Activated CD4-positive, alpha-beta T cell treated with anti-CD3 and anti-CD28 coated beads, Interleukin-2, amount 10 ng/mL, durations not matched to agents 7 days and 5 days (primary cell): ENCODE measurements around the gene JUNB. TPM values are rescaled to one million over a fixed set of nuclear protein-coding genes. Genes with fewer than 3 reads are reported as not detected.

Experiments
- CTCF ChIA-PET: fragments of 350-600 bp; sonication (Branson Sonifier 250); formaldehyde crosslinking; loops from one replicate; lab custom pipeline; 2021; ENCODE audit warnings: antibody characterized with exemption; lab: Charles Lee
- POLR2A ChIA-PET: fragments of 350-600 bp; sonication (Branson Sonifier 250); formaldehyde crosslinking; loops from one replicate; lab custom pipeline; 2021; ENCODE audit warnings: antibody characterized with exemption; lab: Charles Lee
- DNase-seq: peaks from one replicate; pipeline ENCODE4 v3.0.0-alpha.2; 2020
- H3K27ac Mint-ChIP-seq: one replicate; pipeline ENCODE4 v1.8.0; 2021; ENCODE audit warnings: mild to moderate bottlenecking, moderate library complexity, mixed read lengths
- H3K27me3 Mint-ChIP-seq: one replicate; pipeline ENCODE4 v1.8.0; 2021; ENCODE audit warnings: mixed read lengths
- H3K36me3 Mint-ChIP-seq: one replicate; pipeline ENCODE4 v1.8.0; 2021; ENCODE audit warnings: low read depth, mixed read lengths
- H3K4me1 Mint-ChIP-seq: one replicate; pipeline ENCODE4 v1.8.0; 2021; ENCODE audit warnings: mixed read lengths
- H3K4me3 Mint-ChIP-seq: one replicate; pipeline ENCODE4 v1.8.0; 2021; ENCODE audit warnings: mild to moderate bottlenecking, moderate library complexity, mixed read lengths
- H3K9me3 Mint-ChIP-seq: one replicate; pipeline ENCODE4 v1.8.0; 2021; ENCODE audit warnings: mixed read lengths
- total RNA-seq, 2 experiments: library from RNA; stranded (reverse); gene quantifications; one replicate each; pipeline ENCODE4 v1.2.3, GENCODE V29; 2021

Gene JUNB
- total RNA-seq = 10 to 100 TPM; 66.7 to 78.4 TPM

- H3K4me1 Mint-ChIP-seq = peaks cover 49% of the 10 kb centered on the region
- no peaks in the 10 kb centered on the region for H3K27me3 Mint-ChIP-seq
- H3K36me3 Mint-ChIP-seq = peaks cover 12% of the 10 kb centered on the region
- CTCF ChIA-PET = interaction anchor here (0.6 to 11.5 kb wide), 12 partner anchors 9 to 174 kb away, joined by 3 to 211 read pairs (median 5); partner anchors contain the start of gene HOOK2
- no peaks in the 10 kb centered on the region for H3K9me3 Mint-ChIP-seq
- POLR2A ChIA-PET = interaction anchor here (0.6 to 3.3 kb wide), 10 partner anchors 9 to 947 kb away, joined by 3 to 50 read pairs (median 3); partner anchors contain the start of genes GCDH, ZNF490 and ZNF791
- DNase-seq = peak; percentile 96
- peak within 1 kb of the TSS; percentile 98 for H3K27ac Mint-ChIP-seq
- H3K4me3 Mint-ChIP-seq = peak within 1 kb of the TSS; percentile 93
These were observed at the start of gene JUNB for GRCh38 chr19:12791345-12792050. Gene JUNB, plus strand, starts transcription at chr19:12791486. Its CDS starts 286 bp downstream, at chr19:12791772.

GRCh38 chr19:12745166-12745897, 46.0 kb upstream of the JUNB start:
- DNase-seq = no peak
- POLR2A ChIA-PET = no interaction called here
- CTCF ChIA-PET = interaction anchor here (2.0 to 2.4 kb wide), 2 partner anchors 10 to 12 kb away, joined by 8 to 12 read pairs; no protein-coding TSS in a partner anchor
- H3K4me3 Mint-ChIP-seq = no peak overlapping the region
- H3K36me3 Mint-ChIP-seq = peaks cover 47% of the 10 kb centered on the region
- H3K27ac Mint-ChIP-seq = no peak overlapping the region
- H3K9me3 Mint-ChIP-seq = peaks cover 9% of the 10 kb centered on the region
- peaks cover 2% of the 10 kb centered on the region for H3K27me3 Mint-ChIP-seq
- H3K4me1 Mint-ChIP-seq = peaks cover 4% of the 10 kb centered on the region

GRCh38 chr19:12748489-12748888, 42.8 kb upstream of the JUNB start:
- POLR2A ChIA-PET = no interaction called here
- Mint-ChIP-seq H3K27ac (no peak overlapping the region), H3K9me3 (peaks cover 9% of the 10 kb centered on the region), H3K27me3 (peaks cover 7% of the 10 kb centered on the region), H3K4me1 (peaks cover 4% of the 10 kb centered on the region), H3K4me3 (no peak overlapping the region), H3K36me3 (peaks cover 36% of the 10 kb centered on the region)
- CTCF ChIA-PET = no interaction called here
- DNase-seq = no peak

DNA sequence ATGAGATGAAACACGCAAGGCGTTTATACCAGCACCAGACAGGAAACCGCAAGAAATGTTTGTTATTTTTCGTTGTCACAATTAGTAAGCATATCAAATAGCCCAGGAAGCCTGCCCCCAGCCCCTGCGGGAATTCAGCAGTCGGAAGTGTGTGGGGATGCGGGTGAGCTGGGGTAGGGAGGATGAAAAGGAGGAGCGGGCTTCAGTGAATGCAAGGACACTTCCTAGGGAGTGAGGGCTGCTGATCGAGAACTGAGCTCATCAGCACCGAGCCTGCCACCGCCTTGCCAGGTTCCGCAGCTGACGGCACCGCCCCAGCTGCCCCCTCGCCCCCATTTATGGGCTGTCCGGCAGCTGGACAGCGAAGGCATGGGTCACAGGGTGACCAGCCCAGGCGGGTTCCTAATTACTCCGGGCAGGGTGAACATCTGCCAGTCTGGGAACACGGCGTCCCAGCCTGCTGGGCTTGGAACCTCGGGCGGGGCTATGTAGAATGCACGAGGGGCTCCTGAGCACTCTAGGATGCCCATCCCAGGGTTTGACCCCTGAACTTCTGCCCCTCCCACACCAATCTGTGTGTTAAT, 41.3 kb upstream of the JUNB start:
- ChIA-PET POLR2A (no interaction called here), CTCF (interaction anchor here (0.6 to 2.8 kb wide), 3 partner anchors 10 to 181 kb away, joined by 3 to 10 read pairs (median 4); no protein-coding TSS in a partner anchor)
- Mint-ChIP-seq H3K36me3 (peaks cover 33% of the 10 kb centered on the region), H3K4me1 (peaks cover 4% of the 10 kb centered on the region), H3K9me3 (peaks cover 9% of the 10 kb centered on the region), H3K27me3 (peaks cover 7% of the 10 kb centered on the region), H3K4me3 (no peak overlapping the region), H3K27ac (no peak overlapping the region)
- no peak for DNase-seq

- Mint-ChIP-seq H3K9me3 (peaks cover 9% of the 10 kb centered on the region), H3K27ac (no peak overlapping the region), H3K36me3 (peaks cover 25% of the 10 kb centered on the region), H3K27me3 (peaks cover 7% of the 10 kb centered on the region), H3K4me1 (peaks cover 4% of the 10 kb centered on the region), H3K4me3 (no peak overlapping the region)
- POLR2A ChIA-PET = no interaction called here
- CTCF ChIA-PET = interaction anchor here (2.8 kb wide), 1 partner anchor 9 kb away, joined by 10 read pairs; no protein-coding TSS in a partner anchor
- DNase-seq = no peak
These were observed 40.4 kb upstream of the JUNB start for GRCh38 chr19:12750851-12751250.

DNA sequence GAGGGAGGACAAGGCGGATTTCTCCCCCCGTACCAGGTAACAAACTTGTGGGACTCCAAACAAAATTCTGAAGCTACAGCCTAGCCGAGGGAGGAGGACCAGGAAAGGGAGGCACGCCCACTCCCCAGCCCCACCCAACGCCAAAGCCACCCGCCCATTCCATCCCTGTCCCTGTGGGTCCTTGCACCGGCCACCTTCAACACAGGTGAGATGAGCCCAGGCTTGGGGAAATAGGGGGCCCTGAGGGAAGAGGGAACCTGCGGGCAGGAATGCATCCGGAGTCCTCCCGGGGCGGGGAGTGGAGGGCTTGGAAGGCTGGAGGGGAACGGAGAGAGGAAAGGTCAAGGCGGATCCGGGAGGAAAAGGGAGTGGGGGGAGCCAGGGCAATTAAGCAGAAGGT, 39.7 kb upstream of the JUNB start, which contains the start of gene BEST2:
BEST2 (plus strand) TSS at position 157 of the 400 bp plus-strand sequence. CDS start 802 bp downstream, outside the sequence.
- Mint-ChIP-seq H3K4me3 (no peak within 1 kb of the TSS), H3K36me3 (peaks cover 17% of the 10 kb centered on the region), H3K27me3 (peaks cover 7% of the 10 kb centered on the region), H3K9me3 (peaks cover 9% of the 10 kb centered on the region), H3K27ac (no peak within 1 kb of the TSS), H3K4me1 (peaks cover 4% of the 10 kb centered on the region)
- POLR2A ChIA-PET = no interaction called here
- no peak for DNase-seq
- CTCF ChIA-PET = interaction anchor here (2.8 kb wide), 1 partner anchor 9 kb away, joined by 10 read pairs; no protein-coding TSS in a partner anchor

- peaks cover 4% of the 10 kb centered on the region for H3K4me1 Mint-ChIP-seq
- no peak overlapping the region for H3K27ac Mint-ChIP-seq
- DNase-seq = no peak
- H3K9me3 Mint-ChIP-seq = peaks cover 8% of the 10 kb centered on the region
- peaks cover 7% of the 10 kb centered on the region for H3K27me3 Mint-ChIP-seq
- peaks cover 12% of the 10 kb centered on the region for H3K36me3 Mint-ChIP-seq
- no peak overlapping the region for H3K4me3 Mint-ChIP-seq
- ChIA-PET CTCF (interaction anchor here (0.6 to 2.8 kb wide), 7 partner anchors 8 to 189 kb away, joined by 3 to 10 read pairs (median 5); no protein-coding TSS in a partner anchor), POLR2A (no interaction called here)
These were observed 39.1 kb upstream of the JUNB start for GRCh38 chr19:12752056-12752781.

DNA sequence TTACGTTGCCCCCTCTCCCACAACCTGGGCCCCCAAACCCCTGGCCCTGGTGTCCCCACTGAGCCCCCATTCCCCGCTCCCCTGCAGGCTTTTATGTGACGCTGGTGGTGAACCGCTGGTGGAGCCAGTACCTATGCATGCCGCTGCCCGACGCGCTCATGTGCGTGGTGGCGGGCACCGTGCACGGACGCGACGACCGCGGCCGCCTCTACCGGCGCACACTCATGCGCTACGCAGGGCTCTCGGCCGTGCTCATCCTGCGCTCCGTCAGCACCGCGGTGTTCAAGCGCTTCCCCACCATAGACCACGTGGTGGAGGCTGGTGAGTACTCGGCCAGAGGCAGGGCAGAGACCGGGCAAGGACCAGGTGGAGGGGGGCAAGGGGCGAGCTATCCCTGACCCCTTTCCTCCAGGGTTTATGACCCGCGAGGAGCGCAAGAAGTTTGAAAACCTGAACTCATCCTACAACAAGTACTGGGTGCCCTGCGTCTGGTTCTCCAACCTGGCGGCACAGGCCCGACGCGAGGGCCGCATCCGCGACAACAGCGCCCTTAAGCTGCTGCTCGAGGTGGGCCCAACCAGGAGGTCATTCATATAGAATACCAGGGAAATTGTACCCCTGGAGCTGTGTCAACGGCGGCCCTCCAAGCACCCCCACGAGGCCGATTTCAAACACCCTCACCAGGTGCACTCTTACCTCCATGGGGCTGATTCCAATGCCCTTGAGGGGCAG, 36.7 kb upstream of the JUNB start:
- peaks cover 10% of the 10 kb centered on the region for H3K4me1 Mint-ChIP-seq
- H3K36me3 Mint-ChIP-seq = no peaks in the 10 kb centered on the region
- no peak for DNase-seq
- no peaks in the 10 kb centered on the region for H3K9me3 Mint-ChIP-seq
- CTCF ChIA-PET = interaction anchor here (1.2 to 15.9 kb wide), 7 partner anchors 8 to 93 kb away, joined by 3 to 211 read pairs (median 4); partner anchors contain the start of gene JUNB
- H3K27ac Mint-ChIP-seq = no peak overlapping the region
- POLR2A ChIA-PET = no interaction called here
- H3K27me3 Mint-ChIP-seq = peaks cover 11% of the 10 kb centered on the region
- H3K4me3 Mint-ChIP-seq = no peak overlapping the region

GRCh38 chr19:12756150-12756883, 35.0 kb upstream of the JUNB start:
- Mint-ChIP-seq H3K9me3 (no peaks in the 10 kb centered on the region), H3K36me3 (no peaks in the 10 kb centered on the region), H3K4me3 (no peak overlapping the region), H3K4me1 (peaks cover 12% of the 10 kb centered on the region), H3K27ac (no peak overlapping the region), H3K27me3 (peaks cover 4% of the 10 kb centered on the region)
- DNase-seq = no peak
- ChIA-PET POLR2A (no interaction called here), CTCF (interaction anchor here (0.5 to 15.9 kb wide), 12 partner anchors 9 to 312 kb away, joined by 3 to 211 read pairs (median 4); partner anchors contain the start of genes JUNB and TNPO2)

DNA sequence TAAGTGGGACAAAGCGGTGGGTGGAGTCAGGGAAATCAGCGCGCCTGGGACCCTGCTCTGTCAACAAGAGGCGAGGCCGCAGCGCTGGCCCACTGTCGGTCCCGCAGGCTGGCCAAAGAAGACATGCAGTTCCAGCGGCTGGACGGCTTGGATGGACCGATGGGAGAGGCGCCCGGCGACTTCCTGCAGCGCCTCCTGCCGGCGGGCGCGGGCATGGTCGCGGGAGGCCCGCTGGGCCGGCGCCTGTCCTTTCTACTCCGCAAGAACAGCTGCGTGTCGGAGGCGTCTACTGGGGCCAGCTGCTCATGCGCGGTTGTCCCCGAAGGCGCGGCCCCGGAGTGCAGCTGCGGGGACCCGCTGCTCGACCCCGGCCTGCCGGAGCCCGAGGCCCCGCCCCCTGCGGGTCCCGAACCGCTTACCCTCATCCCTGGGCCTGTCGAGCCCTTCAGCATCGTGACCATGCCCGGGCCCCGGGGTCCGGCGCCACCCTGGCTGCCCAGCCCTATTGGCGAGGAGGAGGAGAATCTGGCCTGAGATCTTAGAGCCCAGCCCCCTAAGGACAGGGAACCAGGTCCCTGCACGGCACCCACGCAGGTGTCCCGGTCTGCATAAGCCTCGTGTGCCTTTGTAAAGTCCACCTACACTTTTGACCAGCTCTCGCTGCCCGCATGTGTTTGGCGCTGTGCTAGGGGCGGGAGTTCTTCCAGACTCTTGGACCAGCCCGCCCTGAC, 33.6 kb upstream of the JUNB start:
- Mint-ChIP-seq H3K4me1 (peaks cover 13% of the 10 kb centered on the region), H3K4me3 (peak overlapping the region; percentile 27), H3K27me3 (peaks cover 4% of the 10 kb centered on the region), H3K36me3 (no peaks in the 10 kb centered on the region), H3K27ac (no peak overlapping the region), H3K9me3 (no peaks in the 10 kb centered on the region)
- peak; percentile 64 for DNase-seq
- POLR2A ChIA-PET = no interaction called here
- CTCF ChIA-PET = interaction anchor here (0.5 to 15.9 kb wide), 27 partner anchors 8 to 1376 kb away, joined by 3 to 211 read pairs (median 3); partner anchors contain the start of genes GET3, JUNB, TNPO2 and TRIR
